HG03558 (cell line): ENCODE data around the gene GOLGA6A.

Experiments
- ATAC-seq: cut with Tn5 transposase; IDR thresholded peaks from one replicate; pipeline ENCODE4 v1.9.1; 2021; ENCODE audit warnings: moderate number of reproducible peaks; ENCODE audit not compliant: unreplicated experiment; ENCODE audit errors: extremely low read depth

Gene GOLGA6A

DNA sequence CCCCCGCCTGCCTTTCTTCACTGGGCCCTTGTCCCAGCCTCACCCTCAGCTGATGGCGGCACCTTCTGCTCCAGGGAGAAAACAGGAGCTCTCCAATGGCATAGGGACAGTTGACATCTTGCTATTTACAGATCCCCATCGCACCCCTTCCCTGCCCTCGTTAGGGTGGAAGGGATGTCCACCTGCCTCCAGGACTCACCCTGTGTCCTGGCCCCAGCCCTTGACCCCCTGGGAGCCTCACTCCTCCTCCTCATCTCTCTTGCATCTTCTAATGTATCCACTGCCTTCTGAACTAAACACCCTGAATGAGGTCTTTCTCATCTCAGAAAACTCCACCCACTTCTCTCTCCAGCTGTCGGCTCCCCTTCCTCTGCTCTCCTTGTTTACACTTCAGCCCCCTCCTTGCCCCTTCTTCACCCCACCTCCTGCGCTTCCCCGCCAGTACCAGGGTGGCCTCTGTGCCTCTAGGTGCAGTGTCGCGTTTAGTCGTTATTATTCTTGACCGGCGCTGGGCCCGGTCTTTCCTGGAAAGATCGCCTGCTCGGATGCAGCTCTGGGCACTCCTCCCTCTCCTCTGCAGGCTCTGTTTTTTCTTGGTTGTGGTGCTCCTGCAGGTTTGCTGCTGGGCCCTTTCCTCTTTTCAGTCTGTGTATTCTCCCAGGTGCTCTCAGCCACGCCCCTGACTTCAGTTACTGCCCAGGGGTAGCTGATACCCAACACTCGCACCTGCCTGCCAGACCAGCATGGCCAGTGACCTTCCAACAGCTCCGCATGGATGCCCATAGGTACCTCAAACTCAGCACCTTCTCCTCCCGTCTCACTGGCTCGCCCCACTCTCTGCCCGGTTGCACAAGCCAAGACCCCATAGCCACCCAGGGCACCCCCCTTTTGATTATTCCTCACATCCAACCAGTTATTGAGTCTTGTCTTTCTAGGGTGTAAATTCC, 44.9 kb downstream of the GOLGA6A start:
- ATAC-seq, result no peak

DNA sequence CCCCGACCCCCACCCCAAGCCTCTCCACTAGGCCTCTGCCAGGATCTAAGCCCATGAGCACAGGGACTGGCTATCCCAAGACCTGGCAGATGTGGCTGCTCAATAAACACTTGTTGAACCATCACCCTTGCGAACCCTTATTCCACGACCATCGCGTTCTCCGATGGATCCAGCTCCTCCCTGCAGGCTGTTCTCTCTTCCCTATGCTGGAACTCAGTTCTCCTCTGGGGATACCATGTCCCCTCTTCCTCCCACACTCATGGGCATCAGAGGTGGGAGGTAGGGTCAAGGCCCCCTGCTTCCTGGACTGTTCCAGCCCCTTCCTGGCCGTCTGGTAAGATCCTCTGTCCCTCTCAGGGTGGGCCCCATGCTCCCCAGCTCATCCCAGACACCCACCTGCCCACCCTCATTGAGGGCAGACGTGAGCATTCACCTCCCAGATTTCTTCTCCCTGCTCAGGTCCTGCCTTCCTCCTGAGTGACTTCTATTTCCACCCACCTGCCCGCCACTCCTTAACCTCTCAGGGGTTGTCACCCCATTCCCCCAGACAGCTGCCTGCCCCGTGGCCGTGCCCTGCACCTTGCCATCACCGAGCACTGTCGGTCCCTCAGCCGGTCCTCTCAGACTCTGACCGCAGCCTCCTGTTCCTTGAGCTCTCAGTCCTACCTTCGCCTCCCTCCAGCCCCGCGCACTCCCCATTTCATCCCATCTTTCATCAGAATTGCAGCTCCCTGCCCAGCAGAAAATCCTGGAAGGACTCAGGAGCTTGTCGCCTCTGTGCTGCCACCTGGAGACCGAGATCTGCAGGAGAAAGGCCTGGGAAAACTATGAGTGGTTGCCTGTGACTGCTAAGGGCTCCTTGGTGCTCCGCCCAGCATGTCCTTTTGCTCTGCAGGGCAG, 45.8 kb downstream of the GOLGA6A start:
- ATAC-seq, result no peak

DNA sequence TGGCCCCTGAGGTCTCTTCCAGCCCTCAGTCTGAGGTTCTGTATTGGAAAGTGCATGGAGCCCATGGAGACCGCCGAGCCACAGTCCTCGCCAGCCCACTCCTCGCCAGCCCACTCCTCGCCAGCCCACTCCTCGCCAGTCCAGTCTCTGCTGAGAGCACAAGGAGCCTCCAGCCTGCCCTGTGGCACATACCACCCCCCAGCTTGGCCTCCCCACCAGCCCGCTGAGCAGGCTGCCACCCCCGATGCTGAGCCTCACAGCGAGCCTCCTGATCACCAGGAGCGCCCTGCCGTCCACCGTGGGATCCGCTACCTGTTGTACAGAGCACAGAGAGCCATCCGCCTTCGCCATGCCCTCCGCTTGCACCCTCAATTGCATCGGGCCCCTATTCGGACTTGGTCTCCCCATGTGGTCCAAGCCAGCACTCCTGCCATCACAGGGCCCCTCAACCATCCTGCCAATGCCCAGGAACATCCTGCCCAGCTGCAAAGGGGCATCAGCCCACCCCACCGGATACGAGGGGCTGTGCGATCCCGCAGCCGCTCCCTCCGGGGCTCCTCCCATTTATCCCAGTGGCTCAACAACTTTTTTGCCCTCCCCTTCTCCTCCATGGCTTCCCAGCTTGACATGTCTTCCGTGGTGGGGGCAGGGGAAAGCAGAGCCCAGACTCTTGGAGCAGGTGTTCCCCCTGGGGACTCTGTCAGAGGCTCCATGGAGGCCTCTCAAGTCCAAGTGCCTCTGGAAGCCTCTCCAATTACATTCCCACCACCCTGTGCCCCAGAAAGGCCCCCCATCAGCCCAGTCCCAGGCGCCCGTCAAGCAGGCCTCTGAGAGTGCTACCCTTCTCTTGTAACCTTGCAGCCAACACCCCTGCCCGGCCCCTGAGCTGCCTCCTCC, 47.0 kb downstream of the GOLGA6A start:
- no peak for ATAC-seq

DNA sequence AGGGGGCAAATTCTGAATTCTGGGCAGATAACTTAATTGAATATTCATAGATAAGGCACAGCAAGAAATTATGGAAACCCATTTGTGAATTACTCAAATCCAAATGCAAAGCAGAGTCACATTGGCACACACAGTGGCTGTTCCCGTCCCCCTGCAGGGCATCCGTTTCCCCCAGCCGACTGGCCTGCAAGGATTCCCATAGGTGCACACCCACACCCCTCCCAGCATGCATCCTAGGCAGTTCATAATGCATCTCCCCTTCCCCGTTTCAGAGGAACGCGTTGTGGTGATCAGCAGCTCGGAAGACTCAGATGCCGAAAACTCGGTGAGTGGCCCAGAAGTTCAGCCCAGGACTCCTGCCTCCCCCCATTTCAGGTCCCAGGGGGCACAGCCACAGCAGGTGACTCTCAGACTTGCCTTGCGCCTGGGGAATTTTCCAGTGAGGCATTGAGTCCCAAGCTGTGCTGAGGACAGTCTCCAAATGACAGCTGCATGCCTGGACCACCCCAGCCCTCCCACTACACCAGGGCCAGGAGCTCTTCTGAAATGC, 48.1 kb downstream of the GOLGA6A start:
- ATAC-seq, result no peak

DNA sequence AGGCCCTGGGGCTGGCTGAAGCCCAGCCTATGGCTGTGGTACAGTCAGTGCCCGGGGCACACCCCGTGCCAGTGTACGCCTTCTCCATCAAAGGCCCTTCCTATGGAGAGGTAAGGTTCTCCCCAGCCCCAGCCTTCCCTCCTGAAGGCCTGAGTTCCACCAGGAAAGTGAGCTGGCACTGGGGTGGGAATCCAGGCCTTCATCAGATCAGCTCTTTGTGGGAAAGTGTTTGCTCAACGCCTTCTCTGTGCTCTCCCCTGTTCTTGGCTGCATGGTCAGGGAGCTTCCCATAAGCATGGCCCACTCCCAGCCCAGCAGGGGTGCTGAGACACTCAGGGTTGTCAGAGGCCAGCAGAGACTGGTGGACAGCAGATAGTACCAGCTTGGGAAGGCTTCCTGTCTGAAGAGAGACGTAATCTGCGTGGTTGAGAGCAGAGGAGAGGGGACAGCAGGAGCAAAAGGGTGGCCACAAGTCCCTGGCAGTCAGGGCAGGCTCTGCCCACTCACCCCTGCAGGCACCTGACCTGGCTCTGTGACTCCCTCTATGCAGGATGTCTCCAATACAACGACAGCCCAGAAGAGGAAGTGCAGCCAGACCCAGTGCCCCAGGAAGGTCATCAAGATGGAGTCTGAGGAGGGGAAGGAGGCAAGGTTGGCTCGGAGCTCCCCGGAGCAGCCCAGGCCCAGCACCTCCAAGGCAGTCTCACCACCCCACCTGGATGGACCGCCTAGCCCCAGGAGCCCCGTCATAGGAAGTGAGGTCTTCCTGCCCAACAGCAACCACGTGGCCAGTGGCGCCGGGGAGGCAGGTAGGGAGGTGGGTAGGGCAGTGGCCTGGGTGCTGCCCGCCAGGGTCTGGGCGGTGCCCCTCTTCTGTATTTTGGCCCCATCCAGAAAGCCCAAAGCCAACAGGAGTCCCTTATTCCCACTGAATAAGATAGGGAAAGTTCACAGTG, 49.5 kb downstream of the GOLGA6A start:
- no peak for ATAC-seq

DNA sequence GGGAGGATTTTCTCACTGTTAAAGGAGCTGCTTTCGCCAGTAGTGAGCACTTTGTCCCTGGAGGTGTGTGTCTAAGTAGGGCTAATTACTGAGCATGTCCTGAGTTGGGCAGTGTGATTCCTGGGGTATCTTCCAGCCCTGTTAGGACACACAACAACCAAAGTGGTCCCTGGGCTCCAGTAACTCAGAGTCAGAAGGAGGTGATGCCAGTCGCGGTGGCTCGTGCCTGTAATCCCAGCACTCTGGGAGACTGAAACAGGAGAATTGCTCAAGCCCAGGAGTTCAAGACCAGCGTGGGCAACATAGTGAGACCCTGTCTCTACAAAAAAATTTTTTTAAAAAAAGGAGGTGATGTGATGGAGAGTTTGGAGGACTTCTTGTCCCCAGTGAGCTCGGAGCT, 50.3 kb downstream of the GOLGA6A start:
- ATAC-seq, result no peak

DNA sequence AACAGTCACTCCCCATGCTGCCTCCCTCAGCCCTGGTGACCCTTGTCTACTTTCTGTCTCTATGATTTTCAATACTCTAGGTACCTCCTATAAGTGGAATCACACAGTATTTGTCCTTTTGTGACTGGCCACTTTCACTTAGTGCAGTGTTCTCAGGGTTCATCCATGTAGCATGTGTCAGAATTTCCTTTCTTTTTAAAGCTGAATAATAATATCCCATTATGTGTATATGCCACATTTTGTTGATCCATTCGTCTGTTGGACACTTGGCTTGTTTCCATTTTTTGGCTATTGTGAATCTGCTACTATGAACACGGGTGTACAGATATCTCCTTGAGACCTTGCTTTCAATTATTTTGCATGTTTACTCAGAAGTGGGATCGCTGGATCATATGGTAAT, 53.7 kb downstream of the GOLGA6A start:
- ATAC-seq, result no peak

DNA sequence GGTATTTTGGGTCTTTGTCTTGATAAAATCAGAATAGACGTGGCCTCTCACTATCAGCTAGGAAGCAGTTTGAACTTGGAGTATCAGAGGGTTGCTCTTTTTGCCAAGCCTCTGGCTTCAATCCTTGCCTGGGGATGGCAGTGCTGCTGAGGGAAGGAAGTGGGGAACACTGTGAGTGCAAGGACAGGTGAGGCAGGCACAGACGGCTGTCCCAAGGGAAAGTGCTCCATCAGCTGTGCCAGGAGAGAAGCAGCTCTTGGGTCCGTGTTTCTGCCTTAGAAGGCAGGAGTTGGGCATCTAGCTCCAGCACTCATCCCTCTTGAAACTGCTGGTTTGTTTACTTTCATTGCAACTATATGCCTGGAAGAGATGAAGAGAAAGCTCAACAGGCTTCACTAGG, 54.7 kb downstream of the GOLGA6A start:
- ATAC-seq, result no peak

DNA sequence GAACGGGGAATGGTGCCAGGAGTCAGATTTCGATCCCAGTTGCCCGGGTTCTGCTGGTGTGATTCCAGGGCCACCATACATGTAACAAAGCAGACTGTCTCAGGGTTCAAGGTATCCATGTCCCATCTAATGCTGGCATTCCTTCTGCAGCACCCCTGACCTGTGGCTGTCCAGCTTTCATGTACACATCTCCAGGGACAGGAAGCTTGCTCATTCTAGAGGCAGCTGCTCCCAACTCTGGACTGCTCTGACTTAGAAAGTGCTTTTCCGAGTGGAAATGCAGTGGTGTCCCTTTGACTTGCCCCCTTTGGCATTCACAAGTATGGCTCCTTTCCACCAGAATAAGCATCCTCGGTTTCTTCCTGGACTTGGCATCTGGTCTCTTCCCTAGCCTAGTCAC, 56.9 kb downstream of the GOLGA6A start:
- ATAC-seq, result no peak

DNA sequence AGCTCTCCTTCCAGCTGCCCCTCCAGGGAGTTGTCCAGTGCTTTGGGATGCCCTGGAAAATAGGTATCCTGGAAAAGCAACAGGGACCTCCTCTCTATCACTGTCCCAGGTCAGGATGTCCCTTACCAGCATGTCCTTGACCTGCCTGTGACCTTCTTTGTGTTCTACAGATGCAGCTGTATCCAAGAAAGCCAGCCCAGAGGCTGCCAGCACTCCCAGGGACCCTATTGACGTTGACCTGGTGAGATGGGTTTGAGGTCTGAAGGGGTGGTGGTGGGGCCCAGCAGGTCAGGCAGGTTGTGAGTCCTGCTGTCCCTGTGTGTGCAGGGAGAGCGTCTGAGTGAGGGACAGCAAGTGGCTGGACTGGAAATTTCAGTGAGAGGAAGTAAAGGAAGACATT, 57.7 kb downstream of the GOLGA6A start:
- no peak for ATAC-seq

DNA sequence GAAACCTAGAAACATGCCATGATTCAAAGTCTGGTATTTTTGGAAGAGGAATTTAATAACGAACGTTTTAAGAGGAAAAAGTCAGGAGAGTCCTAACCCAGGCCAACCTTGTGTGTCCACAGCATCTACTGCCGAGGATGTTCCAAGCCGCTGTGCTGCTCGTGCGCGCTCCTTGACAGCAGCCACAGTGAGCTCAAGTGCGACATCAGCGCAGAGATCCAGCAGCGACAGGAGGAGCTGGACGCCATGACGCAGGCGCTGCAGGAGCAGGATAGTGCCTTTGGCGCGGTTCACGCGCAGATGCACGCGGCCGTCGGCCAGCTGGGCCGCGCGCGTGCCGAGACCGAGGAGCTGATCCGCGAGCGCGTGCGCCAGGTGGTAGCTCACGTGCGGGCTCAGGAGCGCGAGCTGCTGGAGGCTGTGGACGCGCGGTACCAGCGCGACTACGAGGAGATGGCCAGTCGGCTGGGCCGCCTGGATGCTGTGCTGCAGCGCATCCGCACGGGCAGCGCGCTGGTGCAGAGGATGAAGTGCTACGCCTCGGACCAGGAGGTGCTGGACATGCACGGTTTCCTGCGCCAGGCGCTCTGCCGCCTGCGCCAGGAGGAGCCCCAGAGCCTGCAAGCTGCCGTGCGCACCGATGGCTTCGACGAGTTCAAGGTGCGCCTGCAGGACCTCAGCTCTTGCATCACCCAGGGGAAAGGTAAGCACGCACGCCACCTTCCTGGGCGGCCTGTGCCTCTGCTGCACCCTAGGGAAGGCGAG, 59.5 kb downstream of the GOLGA6A start:
- ATAC-seq, result no peak
